Activated B cell treated with CpG ODN at 0.5 μM for 24 hours (primary cell): ENCODE data around the gene NOTCH3. TPM values are rescaled to one million over a fixed set of nuclear protein-coding genes. Genes with fewer than 3 reads are reported as not detected.

ENCODE experiments used
- ATAC-seq: fragments of 200-7000 bp; cut with Tn5 transposase; one replicate; pipeline ENCODE4 v1.10.0; 2021; ENCODE audit warnings: low read depth, mild to moderate bottlenecking, moderate library complexity
- CTCF ChIA-PET: fragments of 350-600 bp; sonication (Branson Sonifier 250); formaldehyde crosslinking; loops from one replicate; lab custom pipeline; 2021; ENCODE audit warnings: antibody characterized with exemption; lab: Charles Lee
- POLR2A ChIA-PET: fragments of 350-600 bp; sonication (Branson Sonifier 250); formaldehyde crosslinking; loops from one replicate; lab custom pipeline; 2021; ENCODE audit warnings: antibody characterized with exemption; lab: Charles Lee
- DNase-seq: peaks from one replicate; pipeline ENCODE4 v3.0.0; 2022
- H3K27ac Mint-ChIP-seq: one replicate; pipeline ENCODE4 v1.8.0; 2020; ENCODE audit warnings: mixed read lengths
- H3K27me3 Mint-ChIP-seq: one replicate; pipeline ENCODE4 v1.8.0; 2021; ENCODE audit warnings: mixed read lengths
- H3K36me3 Mint-ChIP-seq: one replicate; pipeline ENCODE4 v1.8.0; 2021; ENCODE audit warnings: low read depth, mixed read lengths
- H3K4me1 Mint-ChIP-seq: one replicate; pipeline ENCODE4 v1.8.0; 2021; ENCODE audit warnings: mixed read lengths
- H3K4me3 Mint-ChIP-seq: one replicate; pipeline ENCODE4 v1.8.0; 2020; ENCODE audit warnings: mild to moderate bottlenecking, mixed read lengths
- H3K9me3 Mint-ChIP-seq: one replicate; pipeline ENCODE4 v1.8.0; 2020; ENCODE audit warnings: mixed read lengths
- intact Hi-C: fragments of 100-400 bp; cut with micrococcal nuclease; formaldehyde crosslinking; loops from one replicate; pipeline ENCODE4 v1.15.1; 2024
- total RNA-seq: library from RNA; stranded (reverse); gene quantifications from 2 replicates; pipeline ENCODE4 v1.2.3, GENCODE V29; 2022
- TF ChIP-seq, protein P1 (sequence below): fragments of 200-600 bp; IDR thresholded peaks from one replicate; pipeline ENCODE4 v1.8.0; 2022; ENCODE audit warnings: antibody characterized with exemption, mild to moderate bottlenecking

NOTCH3 gene
- total RNA-seq, 1 donor from 2014 or later: not detected

- Mint-ChIP-seq H3K27ac (no peak overlapping the region), H3K27me3 (no peaks in the 10 kb centered on the region), H3K4me1 (no peaks in the 10 kb centered on the region), H3K36me3 (peaks cover 79% of the 10 kb centered on the region), H3K9me3 (no peaks in the 10 kb centered on the region), H3K4me3 (no peak overlapping the region)
- POLR2A ChIA-PET: no interaction called here
- intact Hi-C loops: no loop called here
- TF ChIP-seq, protein P1, sequence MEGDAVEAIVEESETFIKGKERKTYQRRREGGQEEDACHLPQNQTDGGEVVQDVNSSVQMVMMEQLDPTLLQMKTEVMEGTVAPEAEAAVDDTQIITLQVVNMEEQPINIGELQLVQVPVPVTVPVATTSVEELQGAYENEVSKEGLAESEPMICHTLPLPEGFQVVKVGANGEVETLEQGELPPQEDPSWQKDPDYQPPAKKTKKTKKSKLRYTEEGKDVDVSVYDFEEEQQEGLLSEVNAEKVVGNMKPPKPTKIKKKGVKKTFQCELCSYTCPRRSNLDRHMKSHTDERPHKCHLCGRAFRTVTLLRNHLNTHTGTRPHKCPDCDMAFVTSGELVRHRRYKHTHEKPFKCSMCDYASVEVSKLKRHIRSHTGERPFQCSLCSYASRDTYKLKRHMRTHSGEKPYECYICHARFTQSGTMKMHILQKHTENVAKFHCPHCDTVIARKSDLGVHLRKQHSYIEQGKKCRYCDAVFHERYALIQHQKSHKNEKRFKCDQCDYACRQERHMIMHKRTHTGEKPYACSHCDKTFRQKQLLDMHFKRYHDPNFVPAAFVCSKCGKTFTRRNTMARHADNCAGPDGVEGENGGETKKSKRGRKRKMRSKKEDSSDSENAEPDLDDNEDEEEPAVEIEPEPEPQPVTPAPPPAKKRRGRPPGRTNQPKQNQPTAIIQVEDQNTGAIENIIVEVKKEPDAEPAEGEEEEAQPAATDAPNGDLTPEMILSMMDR: no peak
- ATAC-seq (no peak), DNase-seq (no peak)
- CTCF ChIA-PET: no interaction called here
Measured at GRCh38 chr19:15241259-15241910, 40.6 kb upstream of the NOTCH3 start.

DNA sequence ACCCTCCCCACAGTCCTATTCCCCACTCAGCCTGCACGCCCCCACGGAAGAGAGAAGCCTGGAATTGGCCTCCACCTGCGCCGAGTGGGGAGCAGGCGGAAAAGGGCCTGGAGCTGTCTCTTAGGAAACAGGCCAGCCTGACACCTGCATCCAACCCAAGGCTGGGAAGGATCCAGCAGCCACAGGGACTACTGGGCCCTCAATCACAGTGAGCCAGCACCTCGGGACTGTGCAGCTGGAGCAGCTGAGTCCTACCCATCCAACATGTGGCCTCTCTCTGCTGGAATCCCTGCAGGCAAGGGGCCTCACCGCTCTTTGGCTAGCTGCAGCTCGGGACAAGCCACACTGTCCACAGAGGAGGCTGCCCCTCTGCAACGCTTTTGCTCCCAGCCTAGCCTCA is 39.7 kb upstream of the NOTCH3 start:
- H3K4me1 Mint-ChIP-seq: no peaks in the 10 kb centered on the region
- POLR2A ChIA-PET: no interaction called here
- peaks cover 79% of the 10 kb centered on the region for H3K36me3 Mint-ChIP-seq
- intact Hi-C loops: no loop called here
- H3K27ac Mint-ChIP-seq: no peak overlapping the region
- no peaks in the 10 kb centered on the region for H3K9me3 Mint-ChIP-seq
- no peaks in the 10 kb centered on the region for H3K27me3 Mint-ChIP-seq
- DNase-seq (no peak), ATAC-seq (no peak)
- CTCF ChIA-PET: no interaction called here
- TF ChIP-seq, protein P1: no peak
- no peak overlapping the region for H3K4me3 Mint-ChIP-seq

- POLR2A ChIA-PET: interaction anchor here (0.6 kb wide), 1 partner anchor 78 kb away, joined by 14 read pairs; no protein-coding TSS in a partner anchor
- no peak for ATAC-seq
- TF ChIP-seq, protein P1: no peak
- Mint-ChIP-seq H3K36me3 (peaks cover 71% of the 10 kb centered on the region), H3K4me3 (no peak overlapping the region), H3K4me1 (peaks cover 4% of the 10 kb centered on the region), H3K9me3 (no peaks in the 10 kb centered on the region), H3K27ac (no peak overlapping the region), H3K27me3 (no peaks in the 10 kb centered on the region)
- no peak for DNase-seq
- intact Hi-C loops: loop anchor here (10.0 kb wide), 1 partner anchor 65 kb away; no protein-coding TSS in a partner anchor
- CTCF ChIA-PET: no interaction called here
Measured at GRCh38 chr19:15239337-15239949, 38.6 kb upstream of the NOTCH3 start.

DNA sequence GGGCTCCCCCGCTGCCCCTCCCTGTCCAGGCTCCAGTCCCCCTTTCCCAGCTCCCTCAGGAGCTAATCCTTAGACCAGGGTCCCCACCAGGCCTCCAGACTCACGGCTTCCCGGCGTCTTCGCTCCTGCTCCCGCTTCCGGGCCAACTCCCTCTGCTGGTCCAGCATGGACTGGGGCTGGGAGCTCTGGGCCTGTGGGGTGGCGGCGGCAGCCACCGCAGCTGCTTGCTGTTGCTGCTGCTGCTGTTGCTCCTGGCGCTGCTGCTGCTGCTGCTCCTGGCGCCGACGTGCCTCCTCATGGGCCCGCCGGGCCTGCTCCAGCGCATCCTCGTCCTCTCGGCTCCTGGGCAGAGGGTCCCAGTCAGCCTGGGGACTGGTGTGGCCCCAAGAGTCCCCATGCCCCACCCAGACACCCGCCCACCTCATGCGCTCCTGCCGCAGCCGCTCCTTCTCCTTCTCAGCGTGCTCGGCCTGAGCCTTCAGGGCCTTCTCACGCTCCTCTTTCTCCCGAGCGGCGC is 37.9 kb upstream of the NOTCH3 start:
- Mint-ChIP-seq H3K27me3 (no peaks in the 10 kb centered on the region), H3K27ac (no peak overlapping the region), H3K36me3 (peaks cover 66% of the 10 kb centered on the region), H3K9me3 (no peaks in the 10 kb centered on the region), H3K4me1 (peaks cover 11% of the 10 kb centered on the region), H3K4me3 (no peak overlapping the region)
- ChIA-PET POLR2A (no interaction called here), CTCF (no interaction called here)
- TF ChIP-seq, protein P1: no peak
- intact Hi-C loops: loop anchor here (10.0 kb wide), 1 partner anchor 64 kb away; no protein-coding TSS in a partner anchor
- ATAC-seq (no peak), DNase-seq (no peak)
